ES-I3 (cell line): ENCODE measurements around the gene NPTN.

ENCODE experiments used
- H3K36me3 ChIP-seq: 2 replicates; pipeline ENCODE4 v1.6.1; 2013; ENCODE audit warnings: mild to moderate bottlenecking, low read length, control low read depth, moderate library complexity; ENCODE audit not compliant: insufficient read depth
- H3K4me1 ChIP-seq: 2 replicates; pipeline ENCODE4 v1.6.1; 2013; ENCODE audit warnings: mild to moderate bottlenecking, control low read depth, low read length; ENCODE audit not compliant: insufficient read depth
- H3K9ac ChIP-seq: 2 replicates; pipeline ENCODE4 v1.6.1; 2013; ENCODE audit warnings: low read depth, mild to moderate bottlenecking, low read length, moderate library complexity
- H3K9me3 ChIP-seq: 2 replicates; pipeline ENCODE4 v1.6.1; 2013; ENCODE audit warnings: mild to moderate bottlenecking, low read length, moderate library complexity; ENCODE audit not compliant: control insufficient read depth, insufficient read depth

NPTN gene

GRCh38 chr15:73626072-73626471 lies 7.1 kb downstream of the NPTN start:
- Histone ChIP-seq H3K9ac (no peak overlapping the region), H3K4me1 (peaks cover 35% of the 10 kb centered on the region), H3K36me3 (no peaks in the 10 kb centered on the region), H3K9me3 (no peaks in the 10 kb centered on the region)

DNA sequence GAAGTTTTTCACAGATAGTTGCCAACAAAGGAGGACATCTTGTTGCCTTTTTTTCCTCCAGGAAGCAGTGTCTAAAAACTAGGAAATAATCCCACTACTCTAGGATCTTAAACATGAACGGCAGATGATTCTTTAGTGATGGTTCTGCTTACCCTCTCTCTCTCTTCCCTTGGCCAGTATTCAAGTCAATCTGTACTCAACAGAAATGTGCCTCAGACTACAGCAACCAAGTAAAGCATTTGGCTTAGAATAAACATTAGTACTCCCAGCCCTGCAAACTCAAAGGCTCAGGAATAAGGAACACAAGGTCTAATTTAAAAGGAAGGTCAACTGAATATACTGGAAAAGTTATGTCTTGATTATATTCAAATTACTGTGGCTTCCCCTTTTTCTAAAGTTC lies 8.7 kb downstream of the NPTN start:
- no peaks in the 10 kb centered on the region for H3K9me3 ChIP-seq
- H3K4me1 ChIP-seq: peaks cover 26% of the 10 kb centered on the region
- H3K9ac ChIP-seq: no peak overlapping the region

DNA sequence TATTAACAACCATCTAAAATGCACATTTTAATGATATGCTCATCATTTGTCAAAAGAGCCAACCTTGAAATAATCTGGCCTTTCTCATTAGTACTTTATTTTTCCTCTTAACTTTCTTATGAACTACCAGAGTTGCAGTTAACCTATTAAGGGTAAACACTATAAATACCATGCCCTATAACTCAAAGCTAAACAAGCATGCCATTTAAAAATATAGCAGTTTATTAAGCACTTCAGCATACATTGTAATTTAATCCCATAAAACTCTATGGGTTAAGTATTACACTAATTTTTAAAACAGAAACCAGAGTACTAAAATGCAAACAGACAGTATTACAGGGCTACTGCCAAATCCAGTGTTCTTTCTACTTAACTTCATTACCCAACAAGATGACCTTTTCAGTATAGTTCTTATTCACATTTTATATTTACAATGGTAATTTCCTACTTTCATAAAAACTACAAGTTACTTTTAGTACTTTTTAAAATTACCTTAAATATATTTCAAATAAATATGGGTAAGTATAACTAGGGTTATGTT lies 11.8 kb downstream of the NPTN start:
- H3K9me3 ChIP-seq: no peaks in the 10 kb centered on the region
- peaks cover 35% of the 10 kb centered on the region for H3K4me1 ChIP-seq
- H3K9ac ChIP-seq: no peak overlapping the region
- H3K36me3 ChIP-seq: no peaks in the 10 kb centered on the region

More for the DNA sequence above, 8.7 kb downstream of the NPTN start:
- H3K36me3 ChIP-seq: no peaks in the 10 kb centered on the region

DNA sequence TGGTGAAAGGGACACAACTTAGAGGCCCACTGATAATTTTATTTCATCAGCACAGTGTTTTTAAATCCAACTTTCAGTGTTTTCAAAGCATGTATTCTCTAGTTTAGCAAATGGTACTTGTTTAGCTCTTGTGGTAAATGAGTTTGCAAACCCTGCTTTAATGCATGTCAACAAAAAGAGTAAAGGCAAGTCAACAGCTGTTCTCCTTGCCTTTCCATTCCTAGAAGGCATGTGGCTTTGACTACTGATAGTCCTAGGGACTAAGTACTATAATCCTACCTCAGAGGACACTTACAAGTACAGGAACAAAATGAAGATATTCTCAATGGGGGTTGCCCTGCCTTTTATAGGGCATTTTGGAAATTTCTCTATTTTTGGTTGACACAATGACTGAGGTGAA lies 13.1 kb downstream of the NPTN start:
- Histone ChIP-seq H3K36me3 (no peaks in the 10 kb centered on the region), H3K9me3 (no peaks in the 10 kb centered on the region), H3K4me1 (peaks cover 35% of the 10 kb centered on the region), H3K9ac (no peak overlapping the region)

DNA sequence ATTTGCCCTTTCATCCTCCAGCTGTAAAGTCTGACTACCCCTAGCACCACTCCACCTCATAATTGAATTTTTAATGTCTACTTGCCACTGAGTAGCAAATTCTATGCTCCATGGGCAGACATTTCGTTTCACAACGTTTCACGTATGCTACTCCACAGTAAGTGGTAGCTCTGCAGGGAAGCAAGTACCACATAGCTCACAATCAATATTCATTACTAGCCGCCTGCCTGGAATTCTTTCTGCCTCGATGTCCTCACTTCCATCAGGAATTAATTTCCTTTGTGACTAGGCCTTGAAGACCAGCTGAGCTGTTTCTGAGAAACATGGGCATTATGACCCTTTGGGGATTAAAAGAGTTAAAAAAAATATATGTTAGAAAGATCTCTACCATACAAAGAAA lies 15.3 kb downstream of the NPTN start:
- H3K9me3 ChIP-seq: no peaks in the 10 kb centered on the region
- no peak overlapping the region for H3K9ac ChIP-seq
- H3K4me1 ChIP-seq: peaks cover 28% of the 10 kb centered on the region
- no peaks in the 10 kb centered on the region for H3K36me3 ChIP-seq

GRCh38 chr15:73617301-73617831 lies 15.8 kb downstream of the NPTN start:
- no peak overlapping the region for H3K9ac ChIP-seq
- H3K4me1 ChIP-seq: peaks cover 26% of the 10 kb centered on the region
- H3K36me3 ChIP-seq: no peaks in the 10 kb centered on the region
- no peaks in the 10 kb centered on the region for H3K9me3 ChIP-seq

DNA sequence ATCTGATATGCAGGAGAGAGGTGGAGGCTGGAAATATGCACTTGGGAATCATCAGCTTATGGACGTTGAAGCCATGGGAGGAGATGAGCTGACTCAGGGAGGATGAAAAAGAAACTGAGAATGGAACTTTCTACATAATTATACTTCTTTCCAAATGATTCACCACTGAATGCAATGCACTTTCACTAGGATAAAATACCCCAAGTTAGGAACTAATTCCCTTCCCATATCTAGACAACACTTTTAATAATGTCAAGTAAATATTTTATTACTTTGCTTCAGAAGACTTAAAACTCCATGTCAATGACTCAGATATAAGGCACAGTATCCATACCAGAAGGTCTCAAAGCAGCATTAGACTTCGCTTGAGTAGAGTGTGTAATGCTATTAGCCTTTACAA lies 24.2 kb downstream of the NPTN start:
- Histone ChIP-seq H3K4me1 (peaks cover 14% of the 10 kb centered on the region), H3K36me3 (no peaks in the 10 kb centered on the region), H3K9me3 (no peaks in the 10 kb centered on the region), H3K9ac (no peak overlapping the region)

DNA sequence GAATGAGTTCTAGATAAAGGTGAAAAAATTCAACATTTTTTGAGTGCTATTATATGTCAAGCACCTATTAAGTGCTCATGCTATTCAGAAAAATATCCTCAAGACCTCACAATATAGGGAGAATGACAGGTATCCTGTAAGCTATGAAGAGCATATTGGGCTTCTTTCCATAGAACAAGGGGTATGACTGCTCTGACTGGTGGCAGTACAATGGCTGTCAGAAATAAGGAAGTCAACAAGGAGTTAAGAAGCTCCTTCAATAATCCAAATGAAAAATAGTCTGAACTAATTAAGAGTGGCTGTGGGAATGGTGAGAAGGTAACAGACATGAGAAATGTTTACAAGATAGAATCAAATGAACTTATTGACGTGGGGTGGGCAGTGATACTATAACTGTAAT lies 24.7 kb downstream of the NPTN start:
- H3K36me3 ChIP-seq: no peaks in the 10 kb centered on the region
- no peak overlapping the region for H3K9ac ChIP-seq
- H3K9me3 ChIP-seq: no peaks in the 10 kb centered on the region
- H3K4me1 ChIP-seq: peaks cover 14% of the 10 kb centered on the region

GRCh38 chr15:73607843-73608242 lies 25.3 kb downstream of the NPTN start:
- Histone ChIP-seq H3K4me1 (peaks cover 18% of the 10 kb centered on the region), H3K9ac (no peak overlapping the region)

GRCh38 chr15:73607405-73607804 lies 25.8 kb downstream of the NPTN start:
- no peaks in the 10 kb centered on the region for H3K36me3 ChIP-seq
- no peaks in the 10 kb centered on the region for H3K9me3 ChIP-seq
- H3K4me1 ChIP-seq: peaks cover 23% of the 10 kb centered on the region
- H3K9ac ChIP-seq: no peak overlapping the region

More at GRCh38 chr15:73607843-73608242, 25.3 kb downstream of the NPTN start:
- H3K36me3 ChIP-seq: no peaks in the 10 kb centered on the region
- H3K9me3 ChIP-seq: no peaks in the 10 kb centered on the region

DNA sequence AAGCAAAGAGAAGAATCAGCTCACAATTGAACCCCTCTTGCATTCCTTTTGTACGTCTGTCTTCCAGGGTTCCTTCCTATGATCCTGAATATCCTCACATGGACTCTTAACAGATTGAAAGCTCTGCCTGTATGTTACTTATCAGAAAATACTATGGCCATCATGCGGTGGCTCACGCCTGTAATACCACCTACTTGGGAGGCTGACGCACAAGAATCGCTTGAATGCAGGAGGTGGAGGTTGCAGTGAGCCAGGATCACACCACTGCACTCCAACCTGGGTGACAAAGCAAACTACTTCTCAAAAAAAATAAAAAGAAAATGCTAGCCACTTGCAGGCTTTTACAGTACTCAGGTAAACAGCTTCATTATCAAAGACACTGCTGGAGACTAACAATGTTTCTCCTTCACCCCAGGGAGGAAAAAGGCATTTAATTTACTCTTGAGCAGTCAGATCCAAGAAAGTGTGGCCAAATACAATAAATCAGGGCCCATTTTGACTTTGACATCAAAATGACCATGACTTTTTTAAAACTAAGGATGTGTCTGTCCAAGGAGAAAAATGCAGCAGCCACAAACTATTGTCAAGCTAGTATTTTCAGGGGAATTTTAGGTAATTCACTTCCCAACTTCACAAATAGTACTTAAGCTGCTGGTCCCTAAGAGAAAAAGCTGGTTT lies 27.3 kb downstream of the NPTN start:
- Histone ChIP-seq H3K9ac (no peak overlapping the region), H3K9me3 (no peaks in the 10 kb centered on the region), H3K4me1 (peaks cover 37% of the 10 kb centered on the region), H3K36me3 (no peaks in the 10 kb centered on the region)

- no peak overlapping the region for H3K9ac ChIP-seq
- H3K9me3 ChIP-seq: no peaks in the 10 kb centered on the region
- H3K4me1 ChIP-seq: peaks cover 44% of the 10 kb centered on the region
- H3K36me3 ChIP-seq: no peaks in the 10 kb centered on the region
Measured at GRCh38 chr15:73604477-73604876, 28.7 kb downstream of the NPTN start.

DNA sequence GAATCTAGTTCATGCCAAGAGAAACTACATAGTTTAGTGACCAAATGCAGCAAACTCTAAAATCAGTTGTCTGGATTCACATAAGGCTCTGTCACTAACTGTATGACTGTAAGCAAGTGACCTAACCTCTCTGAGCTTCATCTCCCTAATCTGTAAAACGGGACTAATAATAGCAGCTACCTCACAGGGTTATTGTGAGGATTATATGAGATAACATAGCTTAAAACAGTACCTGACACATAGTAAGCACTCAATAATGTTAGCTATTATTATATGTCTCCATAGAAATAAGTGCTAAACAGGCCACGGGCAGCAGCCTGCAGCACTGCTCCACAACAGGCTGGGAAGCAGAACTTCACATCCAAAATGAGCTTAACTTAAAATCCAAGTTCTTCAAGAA lies 30.2 kb downstream of the NPTN start:
- Histone ChIP-seq H3K9ac (no peak overlapping the region), H3K4me1 (peaks cover 45% of the 10 kb centered on the region), H3K36me3 (no peaks in the 10 kb centered on the region), H3K9me3 (no peaks in the 10 kb centered on the region)

GRCh38 chr15:73602446-73602843 lies 30.7 kb downstream of the NPTN start:
- no peaks in the 10 kb centered on the region for H3K9me3 ChIP-seq
- H3K9ac ChIP-seq: no peak overlapping the region
- H3K4me1 ChIP-seq: peaks cover 50% of the 10 kb centered on the region
- no peaks in the 10 kb centered on the region for H3K36me3 ChIP-seq
